HepG2 (cell line): ENCODE measurements around the gene STIM1. TPM values are rescaled to one million over a fixed set of nuclear protein-coding genes. Genes with fewer than 3 reads are reported as not detected.

Source experiments
- ARHGAP35 ChIP-seq: sonication (generic); formaldehyde crosslinking; IDR thresholded peaks from 2 replicates; pipeline ENCODE4 v1.9.0; 2022; ENCODE audit warnings: mild to moderate bottlenecking, inconsistent platforms, moderate library complexity, missing genetic modification reagents, borderline replicate concordance
- CEBPZ ChIP-seq: IDR thresholded peaks from 2 replicates; pipeline ENCODE4 v1.6.1; 2012; ENCODE audit warnings: low read length, improper control_type of control experiment
- DNMT3B ChIP-seq: conservative IDR thresholded peaks from 2 replicates; pipeline ENCODE4 v1.6.1; 2016; ENCODE audit warnings: missing biosample characterization, control low read depth
- IKZF4 ChIP-seq: sonication (generic); formaldehyde crosslinking; IDR thresholded peaks from 2 replicates; pipeline ENCODE4 v1.5.1; 2020; ENCODE audit warnings: borderline replicate concordance, mild to moderate bottlenecking, low read depth, missing genetic modification reagents; ENCODE audit errors: not compliant biosample characterization
- IRF1 ChIP-seq: sonication (generic); formaldehyde crosslinking; IDR thresholded peaks from 2 replicates; pipeline ENCODE4 v1.4.0; 2020; ENCODE audit warnings: low read depth, mild to moderate bottlenecking, missing genetic modification reagents
- MEIS1 ChIP-seq: sonication (generic); formaldehyde crosslinking; IDR thresholded peaks from 2 replicates; pipeline ENCODE4 v1.9.0; 2021; ENCODE audit warnings: mild to moderate bottlenecking, missing genetic modification reagents, moderate library complexity, borderline replicate concordance
- PRMT3 ChIP-seq: sonication (generic); formaldehyde crosslinking; IDR thresholded peaks from 2 replicates; pipeline ENCODE4 v1.8.1; 2022; ENCODE audit warnings: low read depth, mild to moderate bottlenecking, moderate library complexity, missing genetic modification reagents, borderline replicate concordance
- SIN3A ChIP-seq: IDR thresholded peaks from 2 replicates; pipeline ENCODE4 v1.6.1; 2011; ENCODE audit warnings: low read depth, mild to moderate bottlenecking, control low read depth, low read length, borderline replicate concordance
- SRSF9 ChIP-seq: fragments of 200-400 bp; formaldehyde crosslinking; IDR thresholded peaks from 2 replicates; pipeline ENCODE4 v1.6.1; 2018; ENCODE audit warnings: borderline replicate concordance, mild to moderate bottlenecking, low read depth, low read length; ENCODE audit not compliant: insufficient read depth, poor library complexity, severe bottlenecking
- SUZ12 ChIP-seq: fragments of 150-350 bp; IDR thresholded peaks from 2 replicates; pipeline ENCODE4 v1.6.1; 2014; ENCODE audit warnings: low read depth, low read length
- ZBTB44 ChIP-seq: sonication (generic); formaldehyde crosslinking; IDR thresholded peaks from 2 replicates; pipeline ENCODE4 v1.4.0; 2020; ENCODE audit warnings: missing genetic modification reagents
- ZNF142 ChIP-seq: sonication (generic); formaldehyde crosslinking; IDR thresholded peaks from 2 replicates; pipeline ENCODE4 v1.4.0; 2020; ENCODE audit warnings: missing genetic modification reagents
- ZNF367 ChIP-seq: sonication (generic); formaldehyde crosslinking; IDR thresholded peaks from 2 replicates; pipeline ENCODE4 v1.4.0; 2020; ENCODE audit warnings: missing genetic modification reagents, borderline replicate concordance
- ZNF451 ChIP-seq: sonication (generic); formaldehyde crosslinking; IDR thresholded peaks from 2 replicates; pipeline ENCODE4 v1.5.0; 2020; ENCODE audit warnings: mild to moderate bottlenecking, missing genetic modification reagents
- ZNF703 ChIP-seq: sonication (generic); formaldehyde crosslinking; IDR thresholded peaks from 2 replicates; pipeline ENCODE4 v1.5.1; 2020; ENCODE audit warnings: missing genetic modification reagents, mild to moderate bottlenecking, moderate library complexity, borderline replicate concordance
- polyA plus RNA-seq, 8 experiments: library from polyadenylated mRNA; depleted of rRNA in 3 of 8; stranded (reverse) in 7 of 8; unstranded in 1 of 8; fragments of >200 nt; fragmentation: Illumina TruSeq in 4 of 8; extraction: Trizol in 4 of 8; gene quantifications; 2 replicates each; pipeline versions ENCODE4 v1.2.1 to v1.2.3, GENCODE V29; 2011 to 2016; ENCODE audit warnings: low read depth in 4 of 8, missing spikeins in 1 of 8, mixed read lengths in 1 of 8; ENCODE audit not compliant: insufficient read depth in 1 of 8
- total RNA-seq, 5 experiments: library from RNA; depleted of rRNA; stranded (reverse); fragments of >200 nt; fragmentation: Illumina TruSeq; extraction: Trizol; gene quantifications; 2 replicates each; pipeline ENCODE4 v1.2.3, GENCODE V29; 2016; ENCODE audit warnings: low read depth in 1 of 5

The STIM1 gene
- total and polyA plus RNA-seq, 2 of the 13 experiments (the other 11 are each of a cell fraction or from before 2014, with no cell fraction given), result 19.2 to 28.5 TPM

GRCh38 chr11:3841426-3842350 lies 13.8 kb upstream of the STIM1 start (continued):
- TF ChIP-seq ZNF142 (no peak; the same call in 1 of the 2 replicates), ZNF451 (no peak), SRSF9 (no peak), ARHGAP35 (CRISPR knock-in tag) (no peak), PRMT3 (no peak), SIN3A (peak; percentile 80; the same call in 1 of the 2 replicates), ZBTB44 (CRISPR knock-in tag) (no peak), MEIS1 (CRISPR knock-in tag) (0 out of 2 replicates have a peak, but pooled peaks have one; percentile 19), IRF1 (CRISPR knock-in tag) (no peak), ZNF367 (no peak), DNMT3B (CRISPR knock-in tag) (no peak), SUZ12 (no peak), CEBPZ (no peak), ZNF703 (no peak), IKZF4 (CRISPR knock-in tag) (no peak)
